DND-41 (cell line): ENCODE measurements around the gene LMF1.

ENCODE experiments used
- ATAC-seq: fragments of 200-7000 bp; cut with Tn5 transposase; 3 replicates; pipeline ENCODE4 v1.9.1; 2021; ENCODE audit warnings: low read depth; ENCODE audit not compliant: insufficient read depth
- DNase-seq: peaks from one replicate; pipeline ENCODE4 v3.0.0-alpha.2; 2020
- H2AFZ ChIP-seq: 2 replicates; pipeline ENCODE4 v1.6.0; 2012; ENCODE audit warnings: low read depth, low read length
- H3K27ac ChIP-seq: 2 replicates; pipeline ENCODE4 v1.5.1; 2012; ENCODE audit warnings: low read length, inconsistent platforms
- H3K27me3 ChIP-seq: fragments of 200-600 bp; sonication (generic); 2 replicates; pipeline ENCODE4 v1.6.0; 2012; ENCODE audit warnings: low read length, mild to moderate bottlenecking, inconsistent platforms; ENCODE audit not compliant: insufficient read depth, poor library complexity
- H3K36me3 ChIP-seq: 2 replicates; pipeline ENCODE4 v1.5.1; 2012; ENCODE audit warnings: low read length, inconsistent platforms; ENCODE audit not compliant: insufficient read depth
- H3K4me1 ChIP-seq: 2 replicates; pipeline ENCODE4 v1.5.1; 2012; ENCODE audit warnings: mild to moderate bottlenecking, low read length; ENCODE audit not compliant: insufficient read depth
- H3K4me2 ChIP-seq: 2 replicates; pipeline ENCODE4 v1.6.0; 2012; ENCODE audit warnings: mild to moderate bottlenecking, moderate library complexity, low read length, inconsistent platforms; ENCODE audit not compliant: insufficient read depth
- H3K4me3 ChIP-seq, 2 experiments: fragments of 200-600 bp in 1 of 2; shearing (Covaris generic) in 1 of 2; 2 replicates each; pipeline ENCODE4 v1.5.1; 2012 to 2016; ENCODE audit warnings: inconsistent platforms in 2 of 2, low read length in 2 of 2, mild to moderate bottlenecking in 2 of 2, low read depth in 1 of 2, moderate library complexity in 1 of 2
- H3K79me2 ChIP-seq: 2 replicates; pipeline ENCODE4 v1.6.0; 2012; ENCODE audit warnings: low read length, inconsistent platforms; ENCODE audit not compliant: insufficient read depth
- H3K9ac ChIP-seq: 2 replicates; pipeline ENCODE4 v1.6.0; 2012; ENCODE audit warnings: low read depth, mild to moderate bottlenecking, inconsistent platforms, low read length, moderate library complexity
- H3K9me3 ChIP-seq: 2 replicates; pipeline ENCODE4 v1.5.1; 2012; ENCODE audit warnings: low read length, moderate library complexity, mild to moderate bottlenecking, inconsistent platforms; ENCODE audit not compliant: insufficient read depth, severe bottlenecking
- H4K20me1 ChIP-seq: 2 replicates; pipeline ENCODE4 v1.6.0; 2012; ENCODE audit warnings: low read length; ENCODE audit not compliant: insufficient read depth
- CTCF ChIP-seq: IDR thresholded peaks from 2 replicates; pipeline ENCODE4 v1.5.1; 2012; ENCODE audit warnings: borderline replicate concordance, low read length, moderate library complexity, mild to moderate bottlenecking; ENCODE audit not compliant: poor library complexity, severe bottlenecking; ENCODE audit errors: extremely low read depth
- EZH2 ChIP-seq: IDR thresholded peaks from 3 replicates; pipeline ENCODE4 v1.6.1; 2012; ENCODE audit warnings: borderline replicate concordance, low read depth, mild to moderate bottlenecking, moderate library complexity, low read length, inconsistent platforms; ENCODE audit not compliant: severe bottlenecking

LMF1 gene

GRCh38 chr16:935684-936083 is 35.1 kb downstream of the LMF1 start:
- DNase-seq, result no peak
- no peaks in the 10 kb centered on the region for H3K4me1 ChIP-seq
- H3K4me2 ChIP-seq, result no peak overlapping the region
- peaks cover 4% of the 10 kb centered on the region; the same call in 1 of the 2 replicates for H4K20me1 ChIP-seq
- H2AFZ ChIP-seq, result no peak overlapping the region
- H3K79me2 ChIP-seq, result no peaks in the 10 kb centered on the region
- no peak overlapping the region for H3K27ac ChIP-seq
- H3K27me3 ChIP-seq, result no peaks in the 10 kb centered on the region
- H3K9me3 ChIP-seq, result no peaks in the 10 kb centered on the region
- H3K4me3 ChIP-seq, result no peak overlapping the region
- ATAC-seq, result no peak
- TF ChIP-seq EZH2 (no peak), CTCF (no peak)
- peaks cover 27% of the 10 kb centered on the region for H3K36me3 ChIP-seq
- H3K9ac ChIP-seq, result no peak overlapping the region

- H2AFZ ChIP-seq, result no peak overlapping the region
- no peak overlapping the region for H3K9ac ChIP-seq
- H3K27me3 ChIP-seq, result no peaks in the 10 kb centered on the region
- H3K4me2 ChIP-seq, result no peak overlapping the region
- H3K4me1 ChIP-seq, result no peaks in the 10 kb centered on the region
- peaks cover 25% of the 10 kb centered on the region for H3K36me3 ChIP-seq
- no peak for ATAC-seq
- no peak overlapping the region for H3K4me3 ChIP-seq
- no peak for DNase-seq
- TF ChIP-seq EZH2, result no peak
- TF ChIP-seq CTCF, result no peak
- peaks cover 4% of the 10 kb centered on the region; the same call in 1 of the 2 replicates for H4K20me1 ChIP-seq
- H3K9me3 ChIP-seq, result no peaks in the 10 kb centered on the region
- no peaks in the 10 kb centered on the region for H3K79me2 ChIP-seq
- no peak overlapping the region for H3K27ac ChIP-seq
Observed at GRCh38 chr16:934178-934577, 36.6 kb downstream of the LMF1 start.

GRCh38 chr16:933581-933980 is 37.2 kb downstream of the LMF1 start:
- no peaks in the 10 kb centered on the region for H3K79me2 ChIP-seq
- H3K9me3 ChIP-seq, result no peaks in the 10 kb centered on the region
- H3K27me3 ChIP-seq, result no peaks in the 10 kb centered on the region
- H2AFZ ChIP-seq, result no peak overlapping the region
- H3K4me3 ChIP-seq, result no peak overlapping the region
- H3K9ac ChIP-seq, result no peak overlapping the region
- TF ChIP-seq EZH2, result no peak
- no peak for TF ChIP-seq CTCF
- H3K4me2 ChIP-seq, result no peak overlapping the region
- peaks cover 23% of the 10 kb centered on the region for H3K36me3 ChIP-seq
- no peaks in the 10 kb centered on the region for H3K4me1 ChIP-seq
- H3K27ac ChIP-seq, result no peak overlapping the region
- peaks cover 4% of the 10 kb centered on the region; the same call in 1 of the 2 replicates for H4K20me1 ChIP-seq
- ATAC-seq, result no peak
- DNase-seq, result no peak
